Right lobe of liver (tissue), 4 donors: ENCODE data around the gene UBE2E2.

Source experiments
- POLR2A ChIP-seq: fragments of 450-650 bp; IDR thresholded peaks from one replicate; pipeline ENCODE4 v1.6.1; 2017; ENCODE audit warnings: antibody characterized with exemption, mild to moderate bottlenecking
- TF ChIP-seq, protein P1 (sequence below), 4 donors: fragments of 200-600 bp in 3 of 4; fragments of 450-650 bp in 1 of 4; IDR thresholded peaks; one replicate each; pipeline versions ENCODE4 v1.5.1 to v1.8.0; 2016 to 2022; ENCODE audit warnings: antibody characterized with exemption in 4 of 4, mild to moderate bottlenecking in 2 of 4
- donor health status: DM: no; HTN: no; CAD: no.
- donor health status: DM: no; HTN: no; CAD: no.
- donor health status: DM: no; HTN: yes; CAD: no.

DNA sequence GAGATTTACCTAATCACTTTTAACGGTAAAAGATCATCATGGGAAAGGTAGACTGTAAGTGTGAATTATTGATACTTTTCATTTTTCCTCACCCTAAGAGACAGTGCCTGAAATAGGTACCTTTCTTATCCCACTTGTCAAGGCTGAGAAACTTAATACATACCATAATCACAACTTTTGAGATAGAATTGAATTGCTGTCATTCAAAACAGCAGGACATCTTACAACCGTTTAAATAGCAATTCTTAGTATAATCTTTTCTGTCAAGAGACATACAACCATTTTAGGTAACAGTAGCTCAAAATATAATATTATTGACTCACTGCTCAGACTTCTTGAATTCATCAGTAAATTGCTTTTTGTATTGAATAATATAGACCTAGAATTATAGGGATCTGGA, 10.7 kb downstream of the UBE2E2 start:
- no peak for TF ChIP-seq POLR2A
- TF ChIP-seq, protein P1, sequence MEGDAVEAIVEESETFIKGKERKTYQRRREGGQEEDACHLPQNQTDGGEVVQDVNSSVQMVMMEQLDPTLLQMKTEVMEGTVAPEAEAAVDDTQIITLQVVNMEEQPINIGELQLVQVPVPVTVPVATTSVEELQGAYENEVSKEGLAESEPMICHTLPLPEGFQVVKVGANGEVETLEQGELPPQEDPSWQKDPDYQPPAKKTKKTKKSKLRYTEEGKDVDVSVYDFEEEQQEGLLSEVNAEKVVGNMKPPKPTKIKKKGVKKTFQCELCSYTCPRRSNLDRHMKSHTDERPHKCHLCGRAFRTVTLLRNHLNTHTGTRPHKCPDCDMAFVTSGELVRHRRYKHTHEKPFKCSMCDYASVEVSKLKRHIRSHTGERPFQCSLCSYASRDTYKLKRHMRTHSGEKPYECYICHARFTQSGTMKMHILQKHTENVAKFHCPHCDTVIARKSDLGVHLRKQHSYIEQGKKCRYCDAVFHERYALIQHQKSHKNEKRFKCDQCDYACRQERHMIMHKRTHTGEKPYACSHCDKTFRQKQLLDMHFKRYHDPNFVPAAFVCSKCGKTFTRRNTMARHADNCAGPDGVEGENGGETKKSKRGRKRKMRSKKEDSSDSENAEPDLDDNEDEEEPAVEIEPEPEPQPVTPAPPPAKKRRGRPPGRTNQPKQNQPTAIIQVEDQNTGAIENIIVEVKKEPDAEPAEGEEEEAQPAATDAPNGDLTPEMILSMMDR (IDR thresholded peaks at IDR 0.05) = no peak
